GM21381 (cell line): Measurements from ENCODE around the gene FZD2.
"Not testable (repeated sequence)": the region's sequence is repeated elsewhere in the genome, so short reads cannot be mapped to it uniquely, and the experiment has no call there.

ENCODE experiments used
- ATAC-seq: cut with Tn5 transposase; IDR thresholded peaks from one replicate; pipeline ENCODE4 v1.9.1; 2021; ENCODE audit warnings: mild to moderate bottlenecking, moderate library complexity; ENCODE audit not compliant: unreplicated experiment

Gene FZD2

DNA sequence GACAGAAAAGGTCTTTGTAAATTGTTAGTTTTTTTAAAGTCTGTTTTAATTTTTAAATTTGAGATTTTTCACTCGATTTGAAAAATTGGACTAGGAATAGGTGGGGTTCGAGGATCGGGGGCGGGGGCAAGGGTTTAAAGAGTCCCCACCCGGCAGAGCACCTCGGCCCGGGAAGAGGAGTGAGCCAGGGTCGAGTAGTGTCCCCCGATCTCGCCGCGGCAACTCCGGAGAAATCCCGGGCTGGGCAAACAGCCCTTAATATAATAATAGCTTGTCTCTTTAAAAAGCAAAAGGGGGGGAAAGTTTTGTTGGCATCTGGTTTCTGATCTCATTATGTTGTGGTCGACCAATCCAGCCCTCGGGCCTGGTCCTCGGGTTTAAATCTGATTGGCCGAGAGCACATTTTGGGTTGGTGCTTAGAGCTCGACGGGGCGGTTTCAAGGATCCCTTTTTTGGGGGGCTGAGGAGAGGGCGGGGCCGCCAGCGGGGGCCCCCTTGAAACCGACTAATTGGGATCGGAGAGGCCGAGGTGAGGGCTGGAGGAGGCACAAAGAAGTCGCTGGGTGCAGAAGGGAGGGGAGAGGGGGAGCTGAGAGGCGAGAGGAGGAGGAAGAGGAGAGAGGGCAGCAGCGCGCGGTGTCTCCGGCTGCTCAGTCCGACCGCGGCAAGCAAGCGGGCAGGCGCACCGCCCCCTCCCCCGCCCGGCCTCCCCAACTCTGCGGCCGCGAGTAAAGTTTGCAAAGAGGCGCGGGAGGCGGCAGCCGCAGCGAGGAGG lies at the start of gene FZD2:
FZD2 (plus strand) TSS at position 653 of the 775 bp plus-strand sequence. CDS start 205 bp downstream, outside the sequence.
- ATAC-seq = peak; percentile 70

DNA sequence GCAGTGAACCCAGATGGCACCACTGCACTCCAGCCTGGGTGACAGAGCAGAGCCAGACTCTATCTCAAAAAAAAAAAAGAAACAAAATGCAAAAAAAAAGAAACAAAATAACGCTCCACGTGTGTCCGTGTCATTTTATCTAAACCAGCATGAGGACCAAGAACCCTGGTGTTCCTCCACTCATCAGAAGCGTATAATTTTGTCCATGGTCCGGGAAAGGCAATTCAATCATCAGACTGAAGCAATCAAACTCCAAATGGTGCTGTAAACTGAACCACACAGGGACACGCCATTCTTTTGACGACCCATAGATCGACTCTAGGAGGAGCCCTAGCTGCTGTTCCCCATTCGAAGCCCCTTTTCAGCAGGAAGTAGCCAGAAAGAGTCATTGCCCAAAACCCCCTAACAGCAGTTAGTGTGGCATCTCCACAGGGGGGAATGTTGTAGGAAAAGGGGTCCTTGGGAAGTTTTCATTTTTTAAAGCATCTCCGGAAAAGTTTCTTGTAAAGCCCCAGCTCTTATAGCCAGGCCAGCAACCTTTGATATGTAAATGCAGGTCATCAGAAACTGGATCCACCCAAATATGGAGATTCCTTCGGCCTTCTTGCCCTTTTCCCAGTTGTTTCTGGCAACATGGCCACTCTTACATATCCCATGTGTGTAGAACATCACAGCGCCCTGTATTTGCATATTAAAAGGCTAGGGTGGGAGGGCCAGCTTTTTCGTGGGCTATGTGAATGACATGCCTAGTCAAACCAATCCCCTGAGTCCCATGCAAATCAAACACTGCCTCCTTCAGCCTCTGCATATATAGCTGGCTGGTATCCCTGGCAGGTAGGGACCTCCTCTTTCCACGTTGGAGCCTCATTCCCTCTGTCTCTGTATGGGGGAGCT lies 45.8 kb upstream of the FZD2 start:
- not testable (repeated sequence) for ATAC-seq

DNA sequence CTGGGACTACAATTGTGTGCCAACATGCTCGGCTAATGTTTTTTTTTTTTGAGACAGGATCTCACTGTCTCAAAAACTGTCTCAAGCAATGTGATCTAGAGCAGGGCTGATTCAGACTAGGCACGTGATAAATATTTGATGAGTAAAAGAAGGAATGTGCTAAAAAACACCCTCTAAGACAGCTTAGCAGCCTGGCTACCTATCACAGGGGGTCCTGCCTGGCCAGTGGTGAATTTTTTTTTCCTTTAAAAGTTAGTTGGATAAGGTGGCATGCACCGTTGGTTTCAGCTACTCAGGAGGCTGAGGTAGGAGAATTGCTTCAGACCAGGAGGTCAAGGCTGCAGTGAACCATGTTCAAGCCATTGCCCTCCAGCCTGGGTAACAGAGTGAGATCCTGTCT lies 39.3 kb upstream of the FZD2 start:
- ATAC-seq = no peak

DNA sequence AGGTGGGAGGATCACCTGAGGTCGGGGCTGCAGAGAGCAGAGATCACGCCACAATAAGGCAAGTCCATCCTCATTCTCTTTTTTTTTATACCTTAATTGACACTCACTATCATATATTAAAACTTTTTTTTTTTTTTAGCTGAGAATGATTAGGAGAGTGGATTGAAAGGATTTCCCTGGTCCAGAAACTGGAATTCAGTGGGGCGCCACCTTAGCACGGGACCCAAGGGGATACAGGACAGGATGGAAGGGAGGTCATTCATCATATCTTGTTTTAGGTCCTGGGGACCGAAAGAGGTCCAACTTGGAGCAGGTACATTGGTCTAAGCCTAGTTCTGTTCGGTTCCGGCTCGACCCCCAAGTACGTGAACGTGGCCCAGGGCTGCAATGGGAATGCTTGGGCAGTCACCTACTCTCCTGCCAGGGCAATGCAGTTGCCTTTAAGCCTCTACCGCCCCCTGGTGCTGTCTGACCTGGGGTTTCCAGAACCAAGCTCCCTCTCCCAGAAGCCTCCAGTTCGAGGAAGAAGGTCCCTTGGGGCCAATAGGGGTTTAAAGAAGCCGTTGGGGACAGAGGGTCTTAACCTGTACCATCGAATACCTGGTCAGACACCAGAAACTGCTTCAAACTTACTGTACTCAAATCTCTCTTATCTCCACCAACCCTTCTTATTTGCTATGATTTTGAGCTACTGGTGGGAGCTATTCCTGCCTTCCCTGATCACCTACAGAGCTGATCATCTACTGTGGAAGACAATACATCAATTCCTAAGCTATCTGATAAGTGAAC lies 34.2 kb upstream of the FZD2 start:
- ATAC-seq = no peak

DNA sequence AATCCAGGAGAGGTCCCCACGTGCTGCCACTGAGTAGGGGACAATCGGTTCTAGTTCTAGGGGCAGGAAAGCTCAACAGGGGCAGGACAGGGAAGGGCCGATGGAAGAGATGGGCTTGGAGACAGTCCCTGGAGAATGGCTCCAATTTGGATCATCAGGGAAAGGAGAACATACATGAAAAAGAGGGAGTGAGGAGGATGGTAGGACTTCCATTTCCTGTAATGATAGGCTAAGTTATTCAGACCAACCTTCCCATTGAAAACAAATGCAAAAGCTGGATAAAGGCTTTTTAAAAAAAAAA lies 33.7 kb upstream of the FZD2 start:
- ATAC-seq = no peak

DNA sequence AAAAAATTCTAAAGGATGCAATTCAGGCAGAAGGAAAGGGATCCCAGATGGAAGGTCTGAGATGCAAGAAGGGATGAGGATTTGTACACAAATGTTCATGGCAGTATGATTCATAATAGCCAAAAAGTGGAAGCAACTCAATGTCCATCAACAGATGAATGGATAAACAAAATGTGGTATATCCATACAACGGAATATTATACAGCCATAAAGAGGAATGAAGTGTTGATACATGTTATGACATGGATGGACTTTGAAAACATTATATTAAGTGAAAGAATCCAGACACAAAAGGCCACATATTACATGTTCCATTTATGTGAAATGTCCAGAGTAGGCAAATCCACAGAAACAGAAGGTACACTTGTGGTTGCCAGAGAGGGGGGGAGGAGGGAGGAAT lies 30.2 kb upstream of the FZD2 start:
- ATAC-seq = no peak

DNA sequence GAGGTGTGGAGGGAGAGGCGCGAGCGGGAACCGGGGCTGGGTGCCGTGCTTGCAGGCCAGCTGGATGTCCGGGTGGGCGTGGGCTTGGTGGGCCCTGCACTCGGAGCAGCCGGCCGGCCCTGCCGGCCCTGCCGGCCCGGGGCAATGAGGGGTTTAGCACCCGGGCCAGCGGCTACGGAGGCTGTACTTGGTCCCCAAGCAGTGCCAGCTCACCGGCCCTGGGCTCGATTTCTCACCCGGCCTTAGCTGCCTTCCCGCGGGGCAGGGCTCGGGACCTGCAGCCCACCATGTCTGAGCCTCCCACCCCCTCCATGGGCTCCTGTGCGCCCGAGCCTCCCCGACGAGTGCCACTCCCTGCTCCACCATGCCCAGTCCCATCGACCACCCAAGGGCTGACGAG lies 29.3 kb upstream of the FZD2 start:
- no peak for ATAC-seq

DNA sequence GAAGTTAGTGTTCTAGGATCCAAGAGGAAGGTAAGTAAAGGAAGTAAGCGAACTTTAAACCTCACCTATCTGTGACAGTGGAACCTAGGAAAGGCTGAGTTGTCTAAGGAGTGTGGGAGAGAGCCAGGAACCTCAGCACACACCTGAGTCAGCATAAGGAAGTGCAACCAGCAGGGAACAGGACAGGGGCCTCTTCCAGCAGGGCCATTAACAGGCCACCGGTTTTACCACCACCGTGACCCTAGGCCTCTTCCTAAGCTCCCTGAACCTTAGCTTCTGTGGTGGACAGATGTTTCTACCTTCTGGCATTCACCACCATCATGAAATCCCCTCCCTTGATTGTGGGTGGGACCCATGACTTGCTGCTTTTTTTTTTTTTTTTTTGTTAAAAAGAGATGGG lies 27.4 kb upstream of the FZD2 start:
- no peak for ATAC-seq

DNA sequence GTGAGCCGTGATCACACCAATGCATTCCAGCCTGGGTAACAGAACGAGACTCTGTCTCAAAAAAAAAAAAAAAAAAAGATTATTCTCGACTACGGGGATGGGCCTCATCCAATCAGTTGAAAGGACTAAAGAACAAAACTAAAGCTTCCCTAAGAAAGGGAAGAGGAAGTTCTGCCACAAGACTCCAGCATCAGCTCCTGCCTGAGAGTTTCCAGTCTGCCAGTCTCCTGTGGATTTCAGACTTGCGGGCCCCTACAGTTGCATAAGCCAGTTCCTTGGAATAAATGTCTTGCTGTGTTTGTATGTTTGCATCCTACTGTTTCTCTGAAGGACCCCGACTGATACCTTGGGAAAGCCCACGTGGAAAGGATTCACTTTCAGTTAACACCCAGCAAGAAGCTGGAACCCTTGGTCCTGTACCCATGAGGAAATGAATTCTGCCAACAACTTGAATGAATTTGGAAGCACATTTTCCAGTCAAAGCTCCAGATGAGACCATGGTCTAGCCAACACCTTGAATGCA lies 26.3 kb upstream of the FZD2 start:
- ATAC-seq = no peak

DNA sequence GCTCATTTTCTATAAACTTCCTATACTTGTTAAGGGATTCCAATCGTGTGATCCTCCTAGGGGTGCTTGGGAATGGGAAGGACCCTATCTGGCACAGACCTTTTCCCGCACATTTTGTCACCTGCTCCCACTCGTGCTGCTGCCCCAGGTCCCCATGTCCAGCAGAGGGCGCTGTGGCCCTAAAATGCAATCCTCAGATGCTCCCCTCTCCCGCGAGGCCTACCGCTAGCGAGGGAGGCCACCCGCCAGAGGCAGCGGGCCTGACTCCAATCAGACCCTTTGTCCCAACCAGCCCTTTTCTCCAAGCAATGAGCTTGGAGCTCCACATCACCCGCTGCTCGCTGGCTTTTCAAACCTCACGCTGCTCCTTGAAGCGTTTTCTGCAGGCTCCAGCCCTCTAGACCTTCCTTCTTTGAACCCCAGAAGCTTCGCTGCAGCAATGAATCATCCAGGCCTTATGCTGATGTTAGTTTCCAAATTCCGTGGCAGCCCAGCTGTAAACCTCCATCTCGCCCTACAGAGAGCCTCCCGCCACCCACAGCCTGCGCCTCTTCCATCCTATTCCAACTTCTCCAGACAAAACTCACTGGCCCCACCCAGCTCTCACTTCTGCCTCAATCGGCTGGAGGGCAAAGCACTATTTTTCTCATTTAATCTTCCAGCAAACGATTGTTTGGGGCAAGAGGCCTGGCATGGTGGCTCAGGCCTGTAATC lies 23.6 kb upstream of the FZD2 start:
- ATAC-seq = no peak

DNA sequence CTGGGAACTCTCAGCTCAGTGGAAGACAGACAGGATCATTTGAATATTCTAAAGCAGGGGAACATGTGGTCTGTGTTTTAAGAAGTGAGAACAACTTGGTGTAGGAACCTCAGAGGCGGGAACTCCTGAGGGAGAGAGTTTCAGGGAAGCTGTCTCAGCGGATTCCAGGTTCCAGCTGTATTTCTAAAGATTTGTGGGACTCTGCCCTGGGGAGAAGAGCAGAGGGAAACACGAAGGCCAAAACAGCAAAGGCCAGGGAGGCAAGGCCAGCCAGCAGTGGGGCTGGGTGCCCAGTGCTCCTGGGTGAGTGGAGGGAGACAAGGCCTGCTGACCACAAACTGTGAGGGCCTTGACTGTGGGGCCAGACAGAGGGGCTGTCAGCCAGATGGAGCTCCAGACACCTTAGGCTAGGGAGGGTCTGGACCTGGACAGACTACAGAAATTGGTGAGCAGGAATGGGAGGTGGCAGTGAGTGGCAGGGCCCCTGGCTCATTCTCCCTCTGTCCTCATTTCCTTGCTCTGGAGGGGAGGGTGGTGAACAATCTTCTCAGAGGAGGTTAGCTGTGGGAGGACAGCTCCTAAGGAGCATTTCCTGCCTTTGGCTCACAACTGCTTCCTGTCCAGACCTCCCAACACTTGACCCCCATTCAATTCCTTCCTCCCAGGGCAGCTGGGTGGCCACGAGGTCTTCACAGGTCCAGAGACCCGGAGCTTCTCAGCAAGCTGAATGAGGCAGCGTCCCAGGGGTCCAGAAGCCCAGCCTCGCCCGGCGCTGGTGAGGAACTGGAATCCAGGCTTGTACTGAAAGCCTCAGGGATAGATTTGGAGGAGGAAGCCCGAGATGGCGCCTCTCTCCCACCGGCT lies 21.0 kb upstream of the FZD2 start:
- no peak for ATAC-seq

DNA sequence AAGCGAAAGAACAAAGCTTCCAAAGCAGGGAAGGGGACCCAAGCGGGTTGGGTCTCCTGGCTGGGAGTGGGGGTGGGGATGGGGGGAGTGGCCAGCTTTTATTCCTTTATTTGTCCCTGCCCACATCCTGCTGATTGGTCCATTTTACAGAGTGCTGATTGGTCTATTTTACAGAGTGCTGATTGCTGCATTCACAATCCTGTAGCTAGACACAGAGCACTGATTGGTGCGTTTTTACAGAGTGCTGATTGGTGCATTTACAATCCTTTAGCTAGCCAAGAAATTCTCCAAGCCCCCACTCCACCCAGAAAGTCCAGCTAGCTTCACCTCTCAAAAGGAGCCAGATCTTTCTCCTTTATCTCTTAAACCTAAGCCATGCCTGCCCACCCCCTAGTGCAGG lies 19.4 kb upstream of the FZD2 start:
- not testable (repeated sequence) for ATAC-seq

DNA sequence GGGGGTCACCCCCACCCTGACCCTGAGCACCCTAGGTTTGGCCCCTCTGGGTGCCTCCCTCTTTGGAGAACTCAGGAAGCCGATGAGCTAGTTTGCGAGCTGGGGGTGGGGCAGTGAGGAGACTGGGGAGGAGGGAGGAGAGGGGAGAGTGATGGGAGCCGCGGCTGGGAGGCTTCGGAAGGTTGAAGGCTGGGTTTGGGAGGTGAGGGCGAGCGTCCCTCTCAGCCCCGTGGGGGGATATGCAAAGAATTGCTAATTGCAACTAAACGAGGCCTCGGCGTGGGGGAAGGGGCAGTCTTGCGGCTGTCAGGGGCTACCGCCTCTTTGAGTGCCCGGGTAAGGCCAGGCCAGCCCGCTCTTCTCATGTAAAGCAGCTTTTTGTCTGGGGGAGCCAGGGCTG lies 17.6 kb upstream of the FZD2 start:
- ATAC-seq = no peak

DNA sequence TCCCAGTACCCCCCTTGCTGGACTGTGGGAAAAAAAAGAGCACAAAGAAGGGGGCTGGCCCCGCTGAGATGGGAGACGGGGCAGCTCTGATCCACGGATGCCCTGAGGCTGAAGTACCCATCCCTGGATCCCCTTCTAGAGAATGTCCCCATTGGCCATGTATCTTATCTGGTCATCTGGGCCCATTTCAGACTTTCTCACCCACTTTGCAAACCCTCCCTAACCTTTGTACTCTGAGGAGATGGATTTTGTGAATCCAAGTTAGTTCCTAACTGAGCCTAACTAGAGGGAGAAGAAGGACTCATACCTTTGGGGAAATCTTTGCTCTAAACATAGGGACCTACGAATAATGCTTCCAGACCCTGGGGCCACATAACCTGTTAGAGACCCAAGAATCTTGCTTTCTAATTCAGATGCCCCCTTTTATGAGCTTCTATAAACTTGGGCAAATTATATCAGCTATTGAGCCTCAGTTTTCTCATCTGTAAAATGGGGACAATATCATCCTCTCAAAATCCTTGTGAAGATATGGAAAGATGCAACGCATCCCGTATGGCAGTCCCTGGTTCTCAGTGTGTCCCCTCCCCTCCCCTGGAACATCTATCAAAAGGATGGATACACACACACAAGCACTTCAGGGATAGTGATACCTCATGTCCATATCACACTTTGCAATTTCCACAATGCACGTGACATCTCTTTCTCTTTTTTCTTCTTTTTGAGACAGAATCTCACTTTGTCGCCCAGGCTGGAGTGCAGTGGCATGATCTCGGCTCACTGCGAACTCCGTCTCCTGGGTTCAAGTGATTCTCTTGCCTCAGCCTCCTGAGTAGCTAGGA lies 16.8 kb upstream of the FZD2 start:
- ATAC-seq = no peak

DNA sequence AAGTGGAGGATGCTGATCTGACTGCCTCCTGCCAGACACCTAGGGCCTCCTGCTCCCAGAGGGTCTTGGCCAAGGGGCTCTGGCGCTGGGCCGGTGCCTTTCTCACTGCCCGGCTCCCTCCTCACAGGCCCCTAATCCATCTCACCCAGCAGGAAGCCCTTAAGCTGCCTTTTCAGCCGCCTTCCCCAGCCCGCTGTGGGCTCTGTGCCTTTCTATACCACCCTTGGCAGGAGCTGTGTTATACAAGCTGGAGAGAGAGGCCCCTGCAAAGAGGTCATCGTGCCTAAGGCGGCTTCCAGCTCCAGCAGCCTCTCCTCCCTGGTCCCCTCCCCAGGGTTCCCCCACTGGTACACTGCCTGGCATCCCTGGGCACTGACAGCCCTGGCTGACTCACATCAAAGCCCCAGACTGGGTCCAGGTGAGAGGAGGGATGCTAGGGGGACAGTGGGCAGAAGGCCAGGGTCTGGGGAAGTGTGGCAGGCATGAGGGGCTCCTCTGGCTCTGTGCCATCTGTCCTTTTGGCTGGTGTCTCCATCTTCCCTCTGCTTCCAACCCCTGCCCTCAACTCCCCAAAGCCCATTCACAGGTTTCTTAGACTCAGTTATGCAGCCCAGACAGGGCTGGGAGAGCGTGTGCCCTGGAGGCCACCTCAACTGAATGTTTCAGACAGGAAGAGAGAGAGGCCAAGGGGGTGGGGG lies 15.3 kb upstream of the FZD2 start:
- ATAC-seq = no peak

DNA sequence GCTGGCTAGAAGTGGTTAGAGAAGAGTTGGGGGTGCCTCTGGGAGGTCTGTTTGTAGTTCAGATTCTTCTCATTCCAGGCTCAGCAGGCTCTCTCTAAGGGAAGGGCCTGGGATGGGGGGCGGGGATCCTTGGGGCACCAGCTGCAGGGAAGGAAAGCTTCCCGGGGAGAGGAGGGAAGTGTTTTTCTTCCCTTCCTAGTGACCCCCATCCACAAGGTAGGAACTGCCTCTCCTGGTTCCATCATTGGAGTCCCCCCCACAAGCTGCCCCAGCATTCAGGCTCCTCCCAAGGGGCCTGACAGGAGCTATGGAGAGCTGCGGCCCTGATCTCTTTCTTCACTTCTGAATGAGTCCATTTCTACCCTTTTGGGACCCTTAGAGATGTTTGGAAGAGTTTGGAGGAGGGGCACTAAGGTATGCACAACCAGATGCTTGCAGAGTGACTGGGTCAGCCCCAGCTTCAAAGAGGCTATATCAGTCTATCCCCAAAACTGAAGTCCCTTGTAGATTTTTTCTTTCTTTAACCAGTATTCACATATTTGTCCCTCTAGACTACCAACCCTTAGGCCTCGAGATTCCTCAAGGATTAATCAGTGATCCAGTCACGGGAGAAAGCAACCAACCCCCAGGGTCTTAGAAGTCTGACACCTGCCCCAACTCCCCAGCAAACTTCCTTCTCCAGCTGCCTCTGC lies 13.9 kb upstream of the FZD2 start:
- ATAC-seq = no peak

DNA sequence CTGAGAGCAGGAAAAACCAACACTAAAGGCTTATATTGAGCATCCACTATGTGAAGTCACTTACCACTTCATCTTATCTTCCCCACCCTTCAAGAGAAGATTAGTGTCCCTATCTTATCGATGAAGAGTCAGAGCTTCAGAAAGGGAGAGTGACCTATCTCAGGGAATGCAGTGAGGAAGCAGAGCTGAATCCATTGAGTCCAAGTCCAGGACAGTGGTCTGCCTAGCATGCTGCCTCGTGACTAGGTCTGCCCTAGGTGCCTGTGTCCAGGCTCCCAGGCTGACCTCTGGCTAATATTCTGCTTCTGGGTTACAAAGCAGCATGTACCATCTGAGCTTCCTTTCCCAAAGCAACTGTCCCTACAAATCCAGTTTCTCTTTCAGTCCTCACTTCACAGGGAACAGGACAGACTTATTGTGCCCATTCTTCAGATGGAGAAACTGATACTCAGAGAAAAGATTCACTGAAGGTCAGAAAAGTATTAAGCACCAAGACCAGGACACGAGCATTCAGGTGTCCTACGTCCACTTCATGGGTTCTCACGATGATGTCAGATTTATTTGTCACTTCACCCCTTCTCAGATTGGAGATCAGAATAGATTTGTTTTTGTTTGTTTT lies 13.3 kb upstream of the FZD2 start:
- no peak for ATAC-seq
